Body of pancreas (tissue), 4 donors: ENCODE results near the gene GOSR2.

Experiments
- POLR2A ChIP-seq, 3 donors: fragments of 450-650 bp; IDR thresholded peaks; one replicate each; pipeline ENCODE4 v1.6.1; 2016; ENCODE audit warnings: antibody characterized with exemption in 3 of 3, mild to moderate bottlenecking in 2 of 3
- TF ChIP-seq, protein P1 (sequence below), 7 experiments: fragments of 450-650 bp in 4 of 7; fragments of 200-600 bp in 3 of 7; sonication (generic) in 3 of 7; IDR thresholded peaks; one replicate each; pipeline ENCODE4 v1.5.1; 2016 to 2019; ENCODE audit warnings: antibody characterized with exemption in 7 of 7

DNA sequence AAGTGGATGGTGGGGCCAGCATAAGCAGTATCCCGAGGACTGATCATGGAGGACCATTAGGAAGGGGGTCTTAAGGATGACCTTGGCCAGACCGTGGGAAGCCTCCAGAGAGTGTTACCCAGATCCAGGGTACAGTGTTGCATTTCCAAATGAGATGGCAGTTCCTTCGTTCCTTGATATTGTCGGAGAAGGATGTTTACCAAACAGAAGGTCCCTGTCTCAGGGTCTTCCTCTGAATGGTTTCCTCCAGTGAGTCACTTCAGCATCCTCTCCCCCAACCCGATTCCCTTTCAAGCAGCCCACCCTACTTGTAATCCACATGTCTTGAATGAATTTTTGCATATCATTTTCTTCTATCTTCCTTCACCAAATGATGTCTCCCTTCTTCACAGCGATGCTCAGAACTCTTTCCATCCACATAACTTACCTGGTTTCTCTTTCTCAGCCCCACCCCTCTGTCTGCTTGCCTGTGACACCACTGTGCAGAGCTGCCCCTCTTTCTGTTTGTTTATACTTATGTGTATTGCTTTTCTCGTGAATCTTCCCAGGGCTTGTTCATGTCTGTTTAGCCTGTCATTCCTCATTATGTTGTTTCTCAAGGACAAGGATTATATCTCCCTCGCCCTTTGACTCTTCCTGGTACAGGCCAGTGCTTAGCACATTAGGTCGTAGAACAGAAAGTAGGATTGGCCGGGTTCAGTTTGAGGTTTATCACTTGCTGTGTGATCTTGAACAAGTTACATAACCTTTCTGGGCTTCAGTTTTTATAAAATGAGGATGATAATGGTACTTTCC, 5.7 kb downstream of the GOSR2 start:
- TF ChIP-seq, protein P1, sequence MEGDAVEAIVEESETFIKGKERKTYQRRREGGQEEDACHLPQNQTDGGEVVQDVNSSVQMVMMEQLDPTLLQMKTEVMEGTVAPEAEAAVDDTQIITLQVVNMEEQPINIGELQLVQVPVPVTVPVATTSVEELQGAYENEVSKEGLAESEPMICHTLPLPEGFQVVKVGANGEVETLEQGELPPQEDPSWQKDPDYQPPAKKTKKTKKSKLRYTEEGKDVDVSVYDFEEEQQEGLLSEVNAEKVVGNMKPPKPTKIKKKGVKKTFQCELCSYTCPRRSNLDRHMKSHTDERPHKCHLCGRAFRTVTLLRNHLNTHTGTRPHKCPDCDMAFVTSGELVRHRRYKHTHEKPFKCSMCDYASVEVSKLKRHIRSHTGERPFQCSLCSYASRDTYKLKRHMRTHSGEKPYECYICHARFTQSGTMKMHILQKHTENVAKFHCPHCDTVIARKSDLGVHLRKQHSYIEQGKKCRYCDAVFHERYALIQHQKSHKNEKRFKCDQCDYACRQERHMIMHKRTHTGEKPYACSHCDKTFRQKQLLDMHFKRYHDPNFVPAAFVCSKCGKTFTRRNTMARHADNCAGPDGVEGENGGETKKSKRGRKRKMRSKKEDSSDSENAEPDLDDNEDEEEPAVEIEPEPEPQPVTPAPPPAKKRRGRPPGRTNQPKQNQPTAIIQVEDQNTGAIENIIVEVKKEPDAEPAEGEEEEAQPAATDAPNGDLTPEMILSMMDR (IDR thresholded peaks at IDR 0.05): no peak
- no peak for TF ChIP-seq POLR2A (IDR thresholded peaks at IDR 0.05)
